ENCODE data around the gene SFSWAP.

DNA sequence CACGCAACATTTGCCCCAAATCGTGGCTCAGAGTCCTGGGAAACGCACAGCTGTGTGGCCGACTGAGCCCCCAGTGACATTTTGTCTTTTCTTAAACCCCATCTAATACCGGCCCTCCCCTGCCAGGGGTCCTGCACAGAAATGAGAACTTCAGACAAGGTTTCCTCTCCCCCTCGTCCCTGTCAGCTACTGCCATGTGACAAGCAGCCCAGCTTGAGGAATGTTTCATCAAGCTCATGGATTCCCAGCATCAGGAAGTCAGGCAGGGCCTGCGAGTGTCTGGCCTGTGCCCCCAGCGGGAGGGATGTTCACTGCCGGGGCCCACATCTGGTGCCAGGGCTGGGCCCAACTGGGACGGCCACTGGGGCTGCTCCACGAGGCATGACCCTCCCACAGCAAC, 133.2 kb downstream of the SFSWAP start:
- TF ChIP-seq POLR2A (IDR thresholded peaks at IDR 0.05) (no peak), CTCF (IDR thresholded peaks at IDR 0.05) (no peak)
